GM23338 (cell line): ENCODE measurements around the gene FOXRED1. TPM values are rescaled to one million over a fixed set of nuclear protein-coding genes. Genes with fewer than 3 reads are reported as not detected.

Experiments
- ATAC-seq: fragments of 200-7000 bp; cut with Tn5 transposase; 3 replicates; pipeline ENCODE4 v1.9.1; 2020
- DNase-seq: peaks from one replicate; pipeline ENCODE4 v3.0.0-alpha.2; 2015; ENCODE audit warnings: low spot score
- H2AFZ ChIP-seq: fragments of 200-600 bp; sonication (generic); 2 replicates; pipeline ENCODE4 v1.8.0; 2016; ENCODE audit warnings: antibody characterized with exemption, mild to moderate bottlenecking, moderate library complexity
- H3F3A ChIP-seq: fragments of 200-600 bp; sonication (generic); replicated peaks from 2 replicates; pipeline ENCODE4 v1.8.0; 2017; ENCODE audit warnings: antibody characterized with exemption, mixed run types, low read depth
- H3K27ac ChIP-seq: fragments of 200-600 bp; sonication (generic); 2 replicates; pipeline ENCODE4 v1.6.1; 2016; ENCODE audit warnings: low read depth
- H3K27me3 ChIP-seq: fragments of 200-600 bp; sonication (generic); 2 replicates; pipeline ENCODE4 v1.8.0; 2016; ENCODE audit warnings: mild to moderate bottlenecking, mixed run types, moderate library complexity; ENCODE audit not compliant: insufficient read depth
- H3K36me3 ChIP-seq: fragments of 200-600 bp; sonication (generic); 2 replicates; pipeline ENCODE4 v1.8.0; 2016; ENCODE audit warnings: mild to moderate bottlenecking; ENCODE audit not compliant: insufficient read depth
- H3K4me1 ChIP-seq: fragments of 200-600 bp; sonication (generic); 2 replicates; pipeline ENCODE4 v1.8.0; 2016; ENCODE audit warnings: mild to moderate bottlenecking, moderate library complexity; ENCODE audit not compliant: insufficient read depth
- H3K4me2 ChIP-seq: fragments of 200-600 bp; sonication (generic); 2 replicates; pipeline ENCODE4 v1.7.1; 2017; ENCODE audit warnings: mixed run types
- H3K4me3 ChIP-seq: fragments of 200-600 bp; sonication (generic); 2 replicates; pipeline ENCODE4 v1.6.1; 2016; ENCODE audit warnings: mixed run types
- H3K79me2 ChIP-seq: fragments of 200-600 bp; sonication (generic); replicated peaks from 2 replicates; pipeline ENCODE4 v1.8.0; 2017; ENCODE audit warnings: mild to moderate bottlenecking; ENCODE audit not compliant: insufficient read depth
- H3K9me2 ChIP-seq: fragments of 200-600 bp; sonication (generic); 2 replicates; pipeline ENCODE4 v1.8.0; 2017; ENCODE audit not compliant: insufficient read depth
- H4K20me1 ChIP-seq: fragments of 200-600 bp; sonication (generic); replicated peaks from 2 replicates; pipeline ENCODE4 v1.8.0; 2017; ENCODE audit warnings: mild to moderate bottlenecking; ENCODE audit not compliant: insufficient read depth
- H3K27ac Mint-ChIP-seq: 2 replicates; pipeline ENCODE4 v1.8.0; 2020; ENCODE audit warnings: inconsistent platforms, mild to moderate bottlenecking, moderate library complexity, mixed read lengths
- H3K27me3 Mint-ChIP-seq: 3 replicates; pipeline ENCODE4 v1.8.0; 2022; ENCODE audit warnings: low read depth, mild to moderate bottlenecking, moderate library complexity, mixed read lengths, inconsistent platforms; ENCODE audit not compliant: insufficient read depth, poor library complexity
- H3K36me3 Mint-ChIP-seq: 3 replicates; pipeline ENCODE4 v1.8.0; 2021; ENCODE audit warnings: low read depth, mild to moderate bottlenecking, inconsistent platforms, moderate library complexity, mixed read lengths
- H3K4me1 Mint-ChIP-seq: 3 replicates; pipeline ENCODE4 v1.8.0; 2020; ENCODE audit warnings: mild to moderate bottlenecking, inconsistent platforms, mixed read lengths
- H3K4me3 Mint-ChIP-seq: 3 replicates; pipeline ENCODE4 v1.8.0; 2021; ENCODE audit warnings: moderate library complexity, mild to moderate bottlenecking, inconsistent platforms, mixed read lengths
- H3K9me3 Mint-ChIP-seq: 3 replicates; pipeline ENCODE4 v1.8.0; 2020; ENCODE audit warnings: moderate library complexity, mild to moderate bottlenecking, inconsistent platforms, mixed read lengths
- CREB1 ChIP-seq: fragments of 250-450 bp; sonication (Bioruptor Pico); IDR thresholded peaks from 2 replicates; pipeline ENCODE4 v1.5.0; 2020; ENCODE audit warnings: low read depth, mild to moderate bottlenecking, moderate library complexity
- EZH2 ChIP-seq: fragments of 200-600 bp; sonication (generic); IDR thresholded peaks from one replicate; pipeline ENCODE4 v1.8.0; 2017; ENCODE audit warnings: antibody characterized with exemption, mild to moderate bottlenecking, low read depth; ENCODE audit not compliant: unreplicated experiment
- EZH2phosphoT487 ChIP-seq: fragments of 200-600 bp; sonication (generic); IDR thresholded peaks from one replicate; pipeline ENCODE4 v1.8.1; 2018; ENCODE audit warnings: antibody characterized with exemption; ENCODE audit not compliant: unreplicated experiment
- JUNB ChIP-seq: IDR thresholded peaks from one replicate; pipeline ENCODE4 v1.6.1; 2016; ENCODE audit warnings: antibody characterized with exemption; ENCODE audit not compliant: unreplicated experiment
- NANOG ChIP-seq: IDR thresholded peaks from 2 replicates; pipeline ENCODE4 v1.6.1; 2016; ENCODE audit warnings: antibody characterized with exemption, borderline replicate concordance
- POLR2AphosphoS5 ChIP-seq: IDR thresholded peaks from 2 replicates; pipeline ENCODE4 v1.6.1; 2016; ENCODE audit warnings: antibody characterized with exemption, low read depth
- STAT1 ChIP-seq: IDR thresholded peaks from one replicate; pipeline ENCODE4 v1.6.1; 2016; ENCODE audit warnings: antibody characterized with exemption; ENCODE audit not compliant: unreplicated experiment
- ZNF114 ChIP-seq: fragments of 250-450 bp; sonication (Bioruptor Pico); IDR thresholded peaks from 2 replicates; pipeline ENCODE4 v1.5.0; 2020; ENCODE audit warnings: mild to moderate bottlenecking, moderate library complexity
- ZNF331 ChIP-seq: fragments of 250-450 bp; sonication (Bioruptor Pico); IDR thresholded peaks from 2 replicates; pipeline ENCODE4 v1.5.0; 2020; ENCODE audit warnings: low read depth, mild to moderate bottlenecking, moderate library complexity
- polyA plus RNA-seq: library from polyadenylated mRNA; unstranded; fragments of >200 nt; fragmentation: Nextera tagmentation; extraction: Ambion mirVana; gene quantifications from 2 replicates; pipeline ENCODE4 v1.2.1, GENCODE V29; 2016
- total RNA-seq: library from RNA; depleted of rRNA; stranded (reverse); fragments of >200 nt; shearing (Covaris generic); gene quantifications from 2 replicates; pipeline ENCODE4 v1.2.3, GENCODE V29; 2014
- TF ChIP-seq, protein P1 (sequence below): fragments of 250-450 bp; sonication (Bioruptor Pico); IDR thresholded peaks from 2 replicates; pipeline ENCODE4 v1.5.0; 2020; ENCODE audit warnings: mild to moderate bottlenecking, moderate library complexity
- TF ChIP-seq, protein P2 (sequence below): IDR thresholded peaks from 2 replicates; pipeline ENCODE4 v1.6.1; 2016; ENCODE audit warnings: antibody characterized with exemption
- TF ChIP-seq, protein P3 (sequence below): IDR thresholded peaks from one replicate; pipeline ENCODE4 v1.6.1; 2018; ENCODE audit warnings: antibody characterized with exemption; ENCODE audit not compliant: unreplicated experiment
- TF ChIP-seq, protein P4 (sequence below), 2 experiments: fragments of 200-600 bp in 1 of 2; sonication (generic) in 1 of 2; conservative IDR thresholded peaks; 2 replicates each; pipeline versions ENCODE4 v1.5.1 to v1.6.1; 2016 to 2017; ENCODE audit warnings: antibody characterized with exemption in 2 of 2, low read depth in 2 of 2, mild to moderate bottlenecking in 2 of 2, moderate library complexity in 1 of 2

Gene FOXRED1
- total and polyA plus RNA-seq, 2 experiments from 2014 or later = 25.2 to 59.2 TPM

DNA sequence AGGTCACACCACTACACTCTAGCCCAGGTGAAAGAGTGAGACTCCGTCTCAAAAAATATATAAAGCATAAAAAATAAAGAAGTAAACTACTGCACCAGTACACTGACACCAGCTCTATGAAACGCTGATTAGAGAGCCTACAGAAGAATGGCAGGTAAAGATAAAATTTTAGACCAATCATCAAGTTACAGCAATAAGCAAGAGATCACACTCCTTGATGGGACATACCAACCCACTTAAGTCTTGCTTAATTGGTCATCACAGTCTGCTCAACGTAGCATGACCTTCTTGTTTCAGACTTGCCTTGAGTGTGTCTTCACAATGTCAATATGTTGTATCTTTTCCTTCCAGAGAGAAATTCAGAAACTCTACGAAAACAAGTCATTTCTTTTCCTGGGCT lies 12.7 kb upstream of the FOXRED1 start (continued):
- TF ChIP-seq, protein P1, sequence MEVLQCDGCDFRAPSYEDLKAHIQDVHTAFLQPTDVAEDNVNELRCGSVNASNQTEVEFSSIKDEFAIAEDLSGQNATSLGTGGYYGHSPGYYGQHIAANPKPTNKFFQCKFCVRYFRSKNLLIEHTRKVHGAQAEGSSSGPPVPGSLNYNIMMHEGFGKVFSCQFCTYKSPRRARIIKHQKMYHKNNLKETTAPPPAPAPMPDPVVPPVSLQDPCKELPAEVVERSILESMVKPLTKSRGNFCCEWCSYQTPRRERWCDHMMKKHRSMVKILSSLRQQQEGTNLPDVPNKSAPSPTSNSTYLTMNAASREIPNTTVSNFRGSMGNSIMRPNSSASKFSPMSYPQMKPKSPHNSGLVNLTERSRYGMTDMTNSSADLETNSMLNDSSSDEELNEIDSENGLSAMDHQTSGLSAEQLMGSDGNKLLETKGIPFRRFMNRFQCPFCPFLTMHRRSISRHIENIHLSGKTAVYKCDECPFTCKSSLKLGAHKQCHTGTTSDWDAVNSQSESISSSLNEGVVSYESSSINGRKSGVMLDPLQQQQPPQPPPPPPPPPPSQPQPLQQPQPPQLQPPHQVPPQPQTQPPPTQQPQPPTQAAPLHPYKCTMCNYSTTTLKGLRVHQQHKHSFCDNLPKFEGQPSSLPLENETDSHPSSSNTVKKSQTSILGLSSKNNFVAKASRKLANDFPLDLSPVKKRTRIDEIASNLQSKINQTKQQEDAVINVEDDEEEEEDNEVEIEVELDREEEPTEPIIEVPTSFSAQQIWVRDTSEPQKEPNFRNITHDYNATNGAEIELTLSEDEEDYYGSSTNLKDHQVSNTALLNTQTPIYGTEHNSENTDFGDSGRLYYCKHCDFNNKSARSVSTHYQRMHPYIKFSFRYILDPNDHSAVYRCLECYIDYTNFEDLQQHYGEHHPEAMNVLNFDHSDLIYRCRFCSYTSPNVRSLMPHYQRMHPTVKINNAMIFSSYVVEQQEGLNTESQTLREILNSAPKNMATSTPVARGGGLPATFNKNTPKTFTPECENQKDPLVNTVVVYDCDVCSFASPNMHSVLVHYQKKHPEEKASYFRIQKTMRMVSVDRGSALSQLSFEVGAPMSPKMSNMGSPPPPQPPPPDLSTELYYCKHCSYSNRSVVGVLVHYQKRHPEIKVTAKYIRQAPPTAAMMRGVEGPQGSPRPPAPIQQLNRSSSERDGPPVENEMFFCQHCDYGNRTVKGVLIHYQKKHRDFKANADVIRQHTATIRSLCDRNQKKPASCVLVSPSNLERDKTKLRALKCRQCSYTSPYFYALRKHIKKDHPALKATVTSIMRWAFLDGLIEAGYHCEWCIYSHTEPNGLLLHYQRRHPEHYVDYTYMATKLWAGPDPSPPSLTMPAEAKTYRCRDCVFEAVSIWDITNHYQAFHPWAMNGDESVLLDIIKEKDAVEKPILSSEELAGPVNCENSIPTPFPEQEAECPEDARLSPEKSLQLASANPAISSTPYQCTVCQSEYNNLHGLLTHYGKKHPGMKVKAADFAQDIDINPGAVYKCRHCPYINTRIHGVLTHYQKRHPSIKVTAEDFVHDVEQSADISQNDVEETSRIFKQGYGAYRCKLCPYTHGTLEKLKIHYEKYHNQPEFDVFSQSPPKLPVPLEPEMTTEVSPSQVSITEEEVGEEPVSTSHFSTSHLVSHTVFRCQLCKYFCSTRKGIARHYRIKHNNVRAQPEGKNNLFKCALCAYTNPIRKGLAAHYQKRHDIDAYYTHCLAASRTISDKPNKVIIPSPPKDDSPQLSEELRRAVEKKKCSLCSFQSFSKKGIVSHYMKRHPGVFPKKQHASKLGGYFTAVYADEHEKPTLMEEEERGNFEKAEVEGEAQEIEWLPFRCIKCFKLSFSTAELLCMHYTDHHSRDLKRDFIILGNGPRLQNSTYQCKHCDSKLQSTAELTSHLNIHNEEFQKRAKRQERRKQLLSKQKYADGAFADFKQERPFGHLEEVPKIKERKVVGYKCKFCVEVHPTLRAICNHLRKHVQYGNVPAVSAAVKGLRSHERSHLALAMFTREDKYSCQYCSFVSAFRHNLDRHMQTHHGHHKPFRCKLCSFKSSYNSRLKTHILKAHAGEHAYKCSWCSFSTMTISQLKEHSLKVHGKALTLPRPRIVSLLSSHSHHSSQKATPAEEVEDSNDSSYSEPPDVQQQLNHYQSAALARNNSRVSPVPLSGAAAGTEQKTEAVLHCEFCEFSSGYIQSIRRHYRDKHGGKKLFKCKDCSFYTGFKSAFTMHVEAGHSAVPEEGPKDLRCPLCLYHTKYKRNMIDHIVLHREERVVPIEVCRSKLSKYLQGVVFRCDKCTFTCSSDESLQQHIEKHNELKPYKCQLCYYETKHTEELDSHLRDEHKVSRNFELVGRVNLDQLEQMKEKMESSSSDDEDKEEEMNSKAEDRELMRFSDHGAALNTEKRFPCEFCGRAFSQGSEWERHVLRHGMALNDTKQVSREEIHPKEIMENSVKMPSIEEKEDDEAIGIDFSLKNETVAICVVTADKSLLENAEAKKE (CRISPR knock-in tag) = no peak
- TF ChIP-seq STAT1 = no peak
- TF ChIP-seq CREB1 (CRISPR knock-in tag) = no peak

DNA sequence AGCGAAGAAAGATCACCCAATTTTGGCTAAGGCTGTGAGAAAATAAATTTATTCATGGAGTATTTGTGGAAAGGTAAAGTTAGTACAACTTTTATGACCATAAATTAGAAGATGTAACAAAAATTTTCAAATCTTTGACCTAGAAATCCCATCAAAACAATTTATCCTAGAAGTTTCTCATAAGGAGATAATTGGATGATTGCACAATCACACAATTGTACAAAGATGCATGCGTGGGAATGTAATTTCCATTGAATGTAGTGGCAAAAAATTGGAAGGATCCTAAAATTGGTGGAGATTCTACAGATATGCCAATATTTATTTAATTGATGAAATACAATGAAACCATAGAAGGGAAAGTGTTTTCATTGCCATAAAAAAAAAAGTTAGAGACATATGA lies 11.8 kb upstream of the FOXRED1 start:
- H3K9me3 Mint-ChIP-seq = no peaks in the 10 kb centered on the region
- H3K4me1 ChIP-seq = no peaks in the 10 kb centered on the region
- H3K4me2 ChIP-seq = no peak overlapping the region
- no peak overlapping the region for H3K4me3 ChIP-seq
- no peaks in the 10 kb centered on the region for H3K79me2 ChIP-seq
- 0 out of 2 replicates have a peak, but pooled peaks cover 16% of the 10 kb centered on the region for H4K20me1 ChIP-seq
- peaks cover 6% of the 10 kb centered on the region; the same call in 1 of the 2 replicates for H3F3A ChIP-seq
- no peaks in the 10 kb centered on the region for H3K9me2 ChIP-seq
- no peak for DNase-seq
- H3K4me1 Mint-ChIP-seq = no peaks in the 10 kb centered on the region
- ATAC-seq = no peak
- no peak overlapping the region for H2AFZ ChIP-seq
- H3K36me3 ChIP-seq = peaks cover 21% of the 10 kb centered on the region; the same call in 1 of the 2 replicates
- no peaks in the 10 kb centered on the region for H3K27me3 Mint-ChIP-seq
- H3K27me3 ChIP-seq = no peaks in the 10 kb centered on the region
- peaks cover 54% of the 10 kb centered on the region; the same call in 2 of the 3 replicates for H3K36me3 Mint-ChIP-seq
- no peak overlapping the region for H3K27ac ChIP-seq
- no peak overlapping the region for H3K27ac Mint-ChIP-seq
- H3K4me3 Mint-ChIP-seq = no peak overlapping the region
- TF ChIP-seq CREB1 (CRISPR knock-in tag) = no peak
- TF ChIP-seq, protein P2, sequence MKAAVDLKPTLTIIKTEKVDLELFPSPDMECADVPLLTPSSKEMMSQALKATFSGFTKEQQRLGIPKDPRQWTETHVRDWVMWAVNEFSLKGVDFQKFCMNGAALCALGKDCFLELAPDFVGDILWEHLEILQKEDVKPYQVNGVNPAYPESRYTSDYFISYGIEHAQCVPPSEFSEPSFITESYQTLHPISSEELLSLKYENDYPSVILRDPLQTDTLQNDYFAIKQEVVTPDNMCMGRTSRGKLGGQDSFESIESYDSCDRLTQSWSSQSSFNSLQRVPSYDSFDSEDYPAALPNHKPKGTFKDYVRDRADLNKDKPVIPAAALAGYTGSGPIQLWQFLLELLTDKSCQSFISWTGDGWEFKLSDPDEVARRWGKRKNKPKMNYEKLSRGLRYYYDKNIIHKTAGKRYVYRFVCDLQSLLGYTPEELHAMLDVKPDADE = no peak
- TF ChIP-seq NANOG = no peak
- TF ChIP-seq, protein P3, sequence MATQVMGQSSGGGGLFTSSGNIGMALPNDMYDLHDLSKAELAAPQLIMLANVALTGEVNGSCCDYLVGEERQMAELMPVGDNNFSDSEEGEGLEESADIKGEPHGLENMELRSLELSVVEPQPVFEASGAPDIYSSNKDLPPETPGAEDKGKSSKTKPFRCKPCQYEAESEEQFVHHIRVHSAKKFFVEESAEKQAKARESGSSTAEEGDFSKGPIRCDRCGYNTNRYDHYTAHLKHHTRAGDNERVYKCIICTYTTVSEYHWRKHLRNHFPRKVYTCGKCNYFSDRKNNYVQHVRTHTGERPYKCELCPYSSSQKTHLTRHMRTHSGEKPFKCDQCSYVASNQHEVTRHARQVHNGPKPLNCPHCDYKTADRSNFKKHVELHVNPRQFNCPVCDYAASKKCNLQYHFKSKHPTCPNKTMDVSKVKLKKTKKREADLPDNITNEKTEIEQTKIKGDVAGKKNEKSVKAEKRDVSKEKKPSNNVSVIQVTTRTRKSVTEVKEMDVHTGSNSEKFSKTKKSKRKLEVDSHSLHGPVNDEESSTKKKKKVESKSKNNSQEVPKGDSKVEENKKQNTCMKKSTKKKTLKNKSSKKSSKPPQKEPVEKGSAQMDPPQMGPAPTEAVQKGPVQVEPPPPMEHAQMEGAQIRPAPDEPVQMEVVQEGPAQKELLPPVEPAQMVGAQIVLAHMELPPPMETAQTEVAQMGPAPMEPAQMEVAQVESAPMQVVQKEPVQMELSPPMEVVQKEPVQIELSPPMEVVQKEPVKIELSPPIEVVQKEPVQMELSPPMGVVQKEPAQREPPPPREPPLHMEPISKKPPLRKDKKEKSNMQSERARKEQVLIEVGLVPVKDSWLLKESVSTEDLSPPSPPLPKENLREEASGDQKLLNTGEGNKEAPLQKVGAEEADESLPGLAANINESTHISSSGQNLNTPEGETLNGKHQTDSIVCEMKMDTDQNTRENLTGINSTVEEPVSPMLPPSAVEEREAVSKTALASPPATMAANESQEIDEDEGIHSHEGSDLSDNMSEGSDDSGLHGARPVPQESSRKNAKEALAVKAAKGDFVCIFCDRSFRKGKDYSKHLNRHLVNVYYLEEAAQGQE = no peak
- TF ChIP-seq ZNF114 (CRISPR knock-in tag) = no peak
- TF ChIP-seq EZH2phosphoT487 = no peak
- no peak for TF ChIP-seq ZNF331 (CRISPR knock-in tag)
- TF ChIP-seq EZH2 = no peak
- TF ChIP-seq STAT1 = no peak
- TF ChIP-seq, protein P4, sequence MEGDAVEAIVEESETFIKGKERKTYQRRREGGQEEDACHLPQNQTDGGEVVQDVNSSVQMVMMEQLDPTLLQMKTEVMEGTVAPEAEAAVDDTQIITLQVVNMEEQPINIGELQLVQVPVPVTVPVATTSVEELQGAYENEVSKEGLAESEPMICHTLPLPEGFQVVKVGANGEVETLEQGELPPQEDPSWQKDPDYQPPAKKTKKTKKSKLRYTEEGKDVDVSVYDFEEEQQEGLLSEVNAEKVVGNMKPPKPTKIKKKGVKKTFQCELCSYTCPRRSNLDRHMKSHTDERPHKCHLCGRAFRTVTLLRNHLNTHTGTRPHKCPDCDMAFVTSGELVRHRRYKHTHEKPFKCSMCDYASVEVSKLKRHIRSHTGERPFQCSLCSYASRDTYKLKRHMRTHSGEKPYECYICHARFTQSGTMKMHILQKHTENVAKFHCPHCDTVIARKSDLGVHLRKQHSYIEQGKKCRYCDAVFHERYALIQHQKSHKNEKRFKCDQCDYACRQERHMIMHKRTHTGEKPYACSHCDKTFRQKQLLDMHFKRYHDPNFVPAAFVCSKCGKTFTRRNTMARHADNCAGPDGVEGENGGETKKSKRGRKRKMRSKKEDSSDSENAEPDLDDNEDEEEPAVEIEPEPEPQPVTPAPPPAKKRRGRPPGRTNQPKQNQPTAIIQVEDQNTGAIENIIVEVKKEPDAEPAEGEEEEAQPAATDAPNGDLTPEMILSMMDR (conservative IDR thresholded peaks at IDR 0.05; ENCODE audit: low read depth in 2 of 2) = no peak
- TF ChIP-seq JUNB = no peak
- no peak for TF ChIP-seq POLR2AphosphoS5
